Measurements from ENCODE around the gene ATRNL1. TPM values are rescaled to one million over a fixed set of nuclear protein-coding genes. Genes with fewer than 3 reads are reported as not detected.

ATRNL1 gene
- polyA plus RNA-seq, 4 donors = 0.78 to 1.1 TPM; not detected in 2

- Histone ChIP-seq H3K36me3 (ENCODE audit: control insufficient read depth in 3 of 3, insufficient read depth in 2 of 3, low read depth in 1 of 3, low read length in 3 of 3) (no peaks in the 10 kb centered on the region), H3K27me3 (ENCODE audit: control insufficient read depth in 3 of 3, insufficient read depth in 3 of 3, low read length in 3 of 3) (no peaks in the 10 kb centered on the region), H3K27ac (ENCODE audit: low read depth in 1 of 3, low read length in 2 of 3) (no peak overlapping the region), H3K9me3 (ENCODE audit: control insufficient read depth in 2 of 2, insufficient read depth in 1 of 2, low read depth in 1 of 2, low read length in 1 of 2) (no peaks in the 10 kb centered on the region), H3K4me1 (ENCODE audit: control insufficient read depth in 3 of 3, insufficient read depth in 2 of 3, low read depth in 1 of 3, low read length in 2 of 3) (no peaks in the 10 kb centered on the region), H3K4me3 (ENCODE audit: low read depth in 1 of 3, low read length in 3 of 3) (no peak overlapping the region)
- FAIRE-seq (no peak), DNase-seq (no peak)
- whole genome bisulfite sequencing, 3 donors = 58 to 69% (median 60%) methylated on average over 7 of the region's 7 CpGs
These were observed 479.7 kb downstream of the ATRNL1 start for GRCh38 chr10:115572740-115573455.

GRCh38 chr10:115580239-115580638, 487.1 kb downstream of the ATRNL1 start:
- H3K27ac ChIP-seq (ENCODE audit: low read depth in 1 of 3, low read length in 2 of 3) = no peak overlapping the region
- FAIRE-seq = no peak
- 72 to 84% (median 72%) methylated on average over 1 of the region's 1 CpG for WGBS, 3 donors

GRCh38 chr10:115593060-115593459, 499.9 kb downstream of the ATRNL1 start:
- H3K9me3 ChIP-seq (ENCODE audit: control insufficient read depth in 2 of 2, insufficient read depth in 1 of 2, low read depth in 1 of 2, low read length in 1 of 2) = peaks cover 0 to 3% of the 10 kb centered on the region in 2 donors
- no peak overlapping the region for H3K4me3 ChIP-seq (ENCODE audit: low read depth in 1 of 3, low read length in 3 of 3)
- no peak for FAIRE-seq
- no peak for DNase-seq
- H3K27ac ChIP-seq (ENCODE audit: low read depth in 1 of 3, low read length in 2 of 3) = no peak overlapping the region
- no peaks in the 10 kb centered on the region for H3K27me3 ChIP-seq (ENCODE audit: control insufficient read depth in 3 of 3, insufficient read depth in 3 of 3, low read length in 3 of 3)
- no peaks in the 10 kb centered on the region for H3K36me3 ChIP-seq (ENCODE audit: control insufficient read depth in 3 of 3, insufficient read depth in 2 of 3, low read depth in 1 of 3, low read length in 3 of 3)
- no peaks in the 10 kb centered on the region for H3K4me1 ChIP-seq (ENCODE audit: control insufficient read depth in 3 of 3, insufficient read depth in 2 of 3, low read depth in 1 of 3, low read length in 2 of 3)
- WGBS, 3 donors = 90 to 98% (median 92%) methylated on average over 2 of the region's 2 CpGs

More at GRCh38 chr10:115580239-115580638, 487.1 kb downstream of the ATRNL1 start:
- no peak for DNase-seq
- H3K4me1 ChIP-seq (ENCODE audit: control insufficient read depth in 3 of 3, insufficient read depth in 2 of 3, low read depth in 1 of 3, low read length in 2 of 3) = no peaks in the 10 kb centered on the region
- no peaks in the 10 kb centered on the region for H3K9me3 ChIP-seq (ENCODE audit: control insufficient read depth in 2 of 2, insufficient read depth in 1 of 2, low read depth in 1 of 2, low read length in 1 of 2)
- no peaks in the 10 kb centered on the region for H3K27me3 ChIP-seq (ENCODE audit: control insufficient read depth in 3 of 3, insufficient read depth in 3 of 3, low read length in 3 of 3)
- no peaks in the 10 kb centered on the region for H3K36me3 ChIP-seq (ENCODE audit: control insufficient read depth in 3 of 3, insufficient read depth in 2 of 3, low read depth in 1 of 3, low read length in 3 of 3)
- H3K4me3 ChIP-seq (ENCODE audit: low read depth in 1 of 3, low read length in 3 of 3) = no peak overlapping the region

- Histone ChIP-seq H3K36me3 (ENCODE audit: control insufficient read depth in 3 of 3, insufficient read depth in 2 of 3, low read depth in 1 of 3, low read length in 3 of 3) (no peaks in the 10 kb centered on the region), H3K27ac (ENCODE audit: low read depth in 1 of 3, low read length in 2 of 3) (no peak overlapping the region), H3K27me3 (ENCODE audit: control insufficient read depth in 3 of 3, insufficient read depth in 3 of 3, low read length in 3 of 3) (no peaks in the 10 kb centered on the region), H3K4me1 (ENCODE audit: control insufficient read depth in 3 of 3, insufficient read depth in 2 of 3, low read depth in 1 of 3, low read length in 2 of 3) (no peaks in the 10 kb centered on the region), H3K4me3 (ENCODE audit: low read depth in 1 of 3, low read length in 3 of 3) (no peak overlapping the region), H3K9me3 (ENCODE audit: control insufficient read depth in 2 of 2, insufficient read depth in 1 of 2, low read depth in 1 of 2, low read length in 1 of 2) (no peaks in the 10 kb centered on the region)
- WGBS, 3 donors = 75 to 88% (median 86%) methylated on average over 2 of the region's 2 CpGs
- DNase-seq = no peak
- FAIRE-seq = no peak
These were observed 511.5 kb downstream of the ATRNL1 start for GRCh38 chr10:115604627-115605026.

GRCh38 chr10:115606086-115606485, 512.9 kb downstream of the ATRNL1 start:
- no peaks in the 10 kb centered on the region for H3K36me3 ChIP-seq (ENCODE audit: control insufficient read depth in 3 of 3, insufficient read depth in 2 of 3, low read depth in 1 of 3, low read length in 3 of 3)
- no peaks in the 10 kb centered on the region for H3K9me3 ChIP-seq (ENCODE audit: control insufficient read depth in 2 of 2, insufficient read depth in 1 of 2, low read depth in 1 of 2, low read length in 1 of 2)

GRCh38 chr10:115606741-115607140, 513.6 kb downstream of the ATRNL1 start:
- H3K4me3 ChIP-seq (ENCODE audit: low read depth in 1 of 3, low read length in 3 of 3) = no peak overlapping the region
- H3K36me3 ChIP-seq (ENCODE audit: control insufficient read depth in 3 of 3, insufficient read depth in 2 of 3, low read depth in 1 of 3, low read length in 3 of 3) = no peaks in the 10 kb centered on the region
- no peak overlapping the region for H3K27ac ChIP-seq (ENCODE audit: low read depth in 1 of 3, low read length in 2 of 3)
- no peaks in the 10 kb centered on the region for H3K9me3 ChIP-seq (ENCODE audit: control insufficient read depth in 2 of 2, insufficient read depth in 1 of 2, low read depth in 1 of 2, low read length in 1 of 2)
- WGBS, 3 donors = 64 to 73% (median 68%) methylated on average over 4 of the region's 4 CpGs
- H3K4me1 ChIP-seq (ENCODE audit: control insufficient read depth in 3 of 3, insufficient read depth in 2 of 3, low read depth in 1 of 3, low read length in 2 of 3) = no peaks in the 10 kb centered on the region
- H3K27me3 ChIP-seq (ENCODE audit: control insufficient read depth in 3 of 3, insufficient read depth in 3 of 3, low read length in 3 of 3) = no peaks in the 10 kb centered on the region
- FAIRE-seq (no peak), DNase-seq (no peak)

More at GRCh38 chr10:115606086-115606485, 512.9 kb downstream of the ATRNL1 start:
- WGBS, 3 donors = 49 to 52% (median 51%) methylated on average over 1 of the region's 1 CpG
- Histone ChIP-seq H3K27ac (ENCODE audit: low read depth in 1 of 3, low read length in 2 of 3) (no peak overlapping the region), H3K4me1 (ENCODE audit: control insufficient read depth in 3 of 3, insufficient read depth in 2 of 3, low read depth in 1 of 3, low read length in 2 of 3) (no peaks in the 10 kb centered on the region), H3K27me3 (ENCODE audit: control insufficient read depth in 3 of 3, insufficient read depth in 3 of 3, low read length in 3 of 3) (no peaks in the 10 kb centered on the region), H3K4me3 (ENCODE audit: low read depth in 1 of 3, low read length in 3 of 3) (no peak overlapping the region)
- DNase-seq (no peak), FAIRE-seq (no peak)

- 41 to 65% (median 55%) methylated on average over 4 of the region's 4 CpGs for WGBS, 3 donors
- DNase-seq (no peak), FAIRE-seq (no peak)
- Histone ChIP-seq H3K4me1 (ENCODE audit: control insufficient read depth in 3 of 3, insufficient read depth in 2 of 3, low read depth in 1 of 3, low read length in 2 of 3) (no peaks in the 10 kb centered on the region), H3K36me3 (ENCODE audit: control insufficient read depth in 3 of 3, insufficient read depth in 2 of 3, low read depth in 1 of 3, low read length in 3 of 3) (no peaks in the 10 kb centered on the region), H3K9me3 (ENCODE audit: control insufficient read depth in 2 of 2, insufficient read depth in 1 of 2, low read depth in 1 of 2, low read length in 1 of 2) (peaks cover 0 to 4% of the 10 kb centered on the region in 2 donors), H3K4me3 (ENCODE audit: low read depth in 1 of 3, low read length in 3 of 3) (no peak overlapping the region), H3K27me3 (ENCODE audit: control insufficient read depth in 3 of 3, insufficient read depth in 3 of 3, low read length in 3 of 3) (no peaks in the 10 kb centered on the region), H3K27ac (ENCODE audit: low read depth in 1 of 3, low read length in 2 of 3) (no peak overlapping the region)
These were observed 531.3 kb downstream of the ATRNL1 start for GRCh38 chr10:115624448-115624847.

- Histone ChIP-seq H3K4me1 (ENCODE audit: control insufficient read depth in 3 of 3, insufficient read depth in 2 of 3, low read depth in 1 of 3, low read length in 2 of 3) (no peaks in the 10 kb centered on the region), H3K27me3 (ENCODE audit: control insufficient read depth in 3 of 3, insufficient read depth in 3 of 3, low read length in 3 of 3) (no peaks in the 10 kb centered on the region), H3K4me3 (ENCODE audit: low read depth in 1 of 3, low read length in 3 of 3) (no peak overlapping the region), H3K27ac (ENCODE audit: low read depth in 1 of 3, low read length in 2 of 3) (no peak overlapping the region), H3K36me3 (ENCODE audit: control insufficient read depth in 3 of 3, insufficient read depth in 2 of 3, low read depth in 1 of 3, low read length in 3 of 3) (no peaks in the 10 kb centered on the region), H3K9me3 (ENCODE audit: control insufficient read depth in 2 of 2, insufficient read depth in 1 of 2, low read depth in 1 of 2, low read length in 1 of 2) (no peaks in the 10 kb centered on the region)
- no peak for DNase-seq
- no peak for FAIRE-seq
- 57 to 66% (median 64%) methylated on average over 2 of the region's 2 CpGs for WGBS, 3 donors
These were observed 535.5 kb downstream of the ATRNL1 start for GRCh38 chr10:115628616-115629015.

GRCh38 chr10:115638246-115638645, 545.1 kb downstream of the ATRNL1 start:
- no peak for FAIRE-seq
- H3K4me1 ChIP-seq (ENCODE audit: control insufficient read depth in 3 of 3, insufficient read depth in 2 of 3, low read depth in 1 of 3, low read length in 2 of 3) = no peaks in the 10 kb centered on the region
- H3K27me3 ChIP-seq (ENCODE audit: control insufficient read depth in 3 of 3, insufficient read depth in 3 of 3, low read length in 3 of 3) = no peaks in the 10 kb centered on the region
- no peak for DNase-seq
- no peaks in the 10 kb centered on the region for H3K36me3 ChIP-seq (ENCODE audit: control insufficient read depth in 3 of 3, insufficient read depth in 2 of 3, low read depth in 1 of 3, low read length in 3 of 3)
- no peak overlapping the region for H3K27ac ChIP-seq (ENCODE audit: low read depth in 1 of 3, low read length in 2 of 3)
- 59 to 79% (median 75%) methylated on average over 1 of the region's 1 CpG for WGBS, 3 donors
- no peaks in the 10 kb centered on the region for H3K9me3 ChIP-seq (ENCODE audit: control insufficient read depth in 2 of 2, insufficient read depth in 1 of 2, low read depth in 1 of 2, low read length in 1 of 2)
- H3K4me3 ChIP-seq (ENCODE audit: low read depth in 1 of 3, low read length in 3 of 3) = no peak overlapping the region
